Thoracic aorta endothelial cell (primary cell): ENCODE data around the gene IGSF6. TPM values are rescaled to one million over a fixed set of nuclear protein-coding genes. Genes with fewer than 3 reads are reported as not detected.

Experiments used
- small RNA-seq: library from RNA; depleted of rRNA; stranded (forward); fragments of <200 nt; gene quantifications from one replicate; pipeline ENCODE3, GENCODE V24; 2012
- total RNA-seq: library from RNA; depleted of rRNA; stranded (reverse); fragments of >200 nt; gene quantifications from 2 replicates; pipeline ENCODE4 v1.2.3, GENCODE V29; 2012

The IGSF6 gene, protein sequence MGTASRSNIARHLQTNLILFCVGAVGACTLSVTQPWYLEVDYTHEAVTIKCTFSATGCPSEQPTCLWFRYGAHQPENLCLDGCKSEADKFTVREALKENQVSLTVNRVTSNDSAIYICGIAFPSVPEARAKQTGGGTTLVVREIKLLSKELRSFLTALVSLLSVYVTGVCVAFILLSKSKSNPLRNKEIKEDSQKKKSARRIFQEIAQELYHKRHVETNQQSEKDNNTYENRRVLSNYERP
- not detected in 2 replicates for total RNA-seq

DNA sequence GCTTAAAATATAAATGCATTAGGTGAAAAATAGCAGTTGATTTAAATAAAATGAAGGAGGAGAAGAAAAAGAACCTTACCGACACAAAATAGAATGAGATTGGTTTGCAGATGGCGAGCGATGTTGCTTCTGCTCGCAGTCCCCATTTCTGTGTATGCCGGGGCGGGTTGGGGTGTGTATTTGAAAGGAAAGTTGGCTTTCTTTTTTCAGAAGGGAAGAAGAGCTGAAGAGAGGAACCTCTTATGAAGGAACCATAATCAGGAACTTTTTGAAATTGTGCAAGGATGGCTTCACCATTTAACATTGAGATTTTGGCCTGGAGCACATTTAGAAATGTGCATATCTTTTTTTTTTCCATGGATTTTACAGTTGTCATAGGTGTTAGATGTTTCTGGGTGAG is at the start of gene IGSF6:
IGSF6 (minus strand) TSS at position 156 of the 400 bp plus-strand sequence; CDS start at position 146, 10 bp downstream.

DNA sequence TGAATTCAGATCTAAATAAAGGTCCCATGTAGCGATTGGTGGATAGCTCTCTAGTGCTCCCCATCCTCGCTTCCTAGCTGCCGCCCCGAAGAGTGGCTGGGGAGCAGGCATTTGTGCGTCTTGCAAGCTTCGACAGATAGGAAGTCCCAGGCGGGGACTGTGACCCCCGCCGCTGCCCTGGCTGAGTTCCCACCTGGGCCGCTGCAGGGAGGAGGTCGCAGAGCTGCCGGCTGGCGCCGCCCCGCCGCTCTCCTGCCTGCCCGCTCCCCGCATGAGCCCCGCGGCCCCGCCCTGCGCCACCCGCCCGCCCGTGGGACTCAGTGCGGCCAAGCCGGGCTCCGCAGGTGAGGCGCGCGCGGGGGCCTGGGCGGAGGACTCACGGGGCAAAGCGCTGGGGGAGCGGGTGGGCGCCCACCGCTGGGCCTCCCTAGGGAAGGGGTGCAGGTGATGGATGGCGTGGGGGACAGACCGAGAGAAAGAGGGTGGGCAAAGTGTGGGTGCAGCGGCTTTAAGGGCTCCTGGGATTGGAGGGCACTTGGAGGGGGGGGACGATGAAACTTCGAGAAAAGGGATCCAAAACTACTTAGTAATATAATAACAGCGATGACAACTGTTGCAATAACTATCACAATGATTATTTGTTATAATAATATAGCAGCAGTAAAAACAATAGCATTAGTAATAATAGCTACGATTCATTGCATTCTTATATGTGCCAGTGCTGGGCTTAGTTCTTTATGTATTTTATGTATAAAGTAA is 11.7 kb upstream of the IGSF6 start, which contains the start of gene OTOA:
OTOA (plus strand) TSS at position 80 of the 759 bp plus-strand sequence. CDS start 14,547 bp downstream, outside the sequence.

DNA sequence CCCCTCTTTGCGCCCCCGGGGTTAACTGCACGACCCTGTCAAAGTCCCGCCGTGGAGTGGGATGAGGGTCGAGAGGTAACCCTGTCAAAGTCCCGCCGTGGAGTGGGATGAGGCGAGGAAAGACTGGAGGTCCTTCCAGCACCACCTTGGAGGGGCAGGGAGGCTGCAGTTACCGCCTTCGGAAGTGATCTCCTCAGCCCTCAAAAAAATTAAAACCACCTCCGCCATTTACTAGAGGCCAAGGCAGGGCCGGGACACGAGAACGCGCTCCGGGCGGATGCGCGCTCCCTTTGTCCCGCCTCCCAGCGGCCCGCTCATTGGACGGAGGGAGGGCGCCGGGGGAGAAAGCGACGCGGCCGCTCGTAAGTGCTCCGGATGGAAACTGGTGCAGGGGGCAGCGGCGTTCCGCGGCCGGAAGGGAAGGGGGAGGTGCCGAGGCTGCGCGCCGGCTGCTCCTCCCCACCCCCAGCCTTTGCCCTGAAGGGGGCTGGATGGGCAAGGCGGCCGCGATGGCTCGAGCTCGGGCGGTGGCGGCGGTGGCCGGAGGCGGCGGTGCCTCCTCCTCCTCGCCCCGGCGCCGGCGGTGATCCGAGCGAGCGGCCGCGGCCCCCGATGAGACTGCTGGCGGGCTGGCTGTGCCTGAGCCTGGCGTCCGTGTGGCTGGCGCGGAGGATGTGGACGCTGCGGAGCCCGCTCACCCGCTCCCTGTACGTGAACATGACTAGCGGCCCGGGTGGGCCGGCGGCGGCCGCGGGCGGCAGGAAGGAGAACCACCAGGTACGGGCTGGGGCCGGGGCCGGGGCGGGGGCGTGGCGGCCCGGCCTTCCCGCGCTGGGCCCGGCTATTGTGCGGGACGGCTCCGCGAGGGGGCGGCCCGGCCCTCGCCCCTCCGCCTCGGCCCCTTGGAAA is 53.0 kb downstream of the IGSF6 start, which contains the start of gene METTL9:
METTL9 (plus strand) TSS at position 456 of the 909 bp plus-strand sequence; CDS start at position 613, 157 bp downstream.

Small RNAs within 50 kb of the gene (small RNA-seq; reads per million reads assigned to genes)
- gene RNU6-1005P: 2.4 reads per million, percentile 56 among the genes with 10 or more reads in this experiment
- not detected for gene RNU6-196P

Other genes starting within 250 kb of the IGSF6 start
- 217 and 230 TPM in 2 replicates for gene METTL9, start 53.0 kb downstream of the IGSF6 start, total RNA-seq
- gene OTOA, start 11.4 kb upstream of the IGSF6 start, total RNA-seq: 0.07 TPM in 1 of 2 replicates, not detected in the other
- gene NPIPB4, start 205.1 kb upstream of the IGSF6 start, total RNA-seq: 69.1 and 105 TPM in 2 replicates